ENCODE measurements around the gene SCGB2B2. TPM values are rescaled to one million over a fixed set of nuclear protein-coding genes. Genes with fewer than 3 reads are reported as not detected.

The SCGB2B2 gene
- total RNA-seq, 1 experiment from 2014 or later: 0.59 TPM

DNA sequence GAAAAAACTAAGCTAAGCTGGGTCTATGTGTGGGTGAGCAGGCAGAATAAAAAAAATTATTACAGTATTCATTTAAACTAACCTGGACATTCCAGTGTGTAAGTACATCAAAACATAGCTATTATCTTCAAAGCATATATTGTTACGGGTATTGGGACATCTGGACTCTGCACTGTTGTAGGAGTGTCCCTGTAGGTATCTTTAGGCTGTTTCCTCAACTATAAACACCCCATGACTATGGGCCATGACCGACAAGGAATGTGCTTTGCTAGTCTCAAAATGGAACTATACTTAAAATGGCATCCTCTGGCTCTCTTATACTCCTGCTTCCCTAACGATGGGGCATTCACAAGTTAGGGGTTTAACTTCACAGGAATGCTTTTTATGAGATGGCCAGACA, 3.4 kb downstream of the SCGB2B2 start:
- no peaks in the 10 kb centered on the region for H3K27me3 ChIP-seq (ENCODE audit: control insufficient read depth, insufficient read depth, low read length)
- ChIA-PET POLR2A (interaction anchor here (0.6 kb wide), 1 partner anchor 13 kb away, joined by 3 read pairs; no protein-coding TSS in a partner anchor), CTCF (no interaction called here)
- BruUV-seq (replicated peaks): no TSS peak
- peaks cover 5% of the 10 kb centered on the region; the same call in 1 of the 2 replicates for H3K9me3 ChIP-seq (ENCODE audit: control insufficient read depth, insufficient read depth, low read depth, low read length)
- ATAC-seq (no peak), DNase-seq (ENCODE audit: low read depth, low spot score) (no peak)
- in situ Hi-C loops (cut with HindIII; ENCODE audit: low pct_unique_long_range_greater_than_20kb, low sequenced_read_pairs): no loop called here
- peaks cover 6% of the 10 kb centered on the region; the same call in 1 of the 2 replicates for H3K4me1 ChIP-seq (ENCODE audit: control insufficient read depth, insufficient read depth, low read length)
- no peaks in the 10 kb centered on the region for H3K36me3 ChIP-seq (ENCODE audit: control insufficient read depth, insufficient read depth, low read length)
- H3K4me3 ChIP-seq (ENCODE audit: low read depth in 2 of 2, low read length in 2 of 2): no peak overlapping the region
- TF ChIP-seq SIN3A (IDR thresholded peaks at IDR 0.05; ENCODE audit: borderline replicate concordance, insufficient read depth, low read depth, low read length) (no peak), POLR2AphosphoS5 (IDR thresholded peaks at IDR 0.05; ENCODE audit: low read depth, low read length) (no peak), TCF7L2 (IDR thresholded peaks at IDR 0.05; ENCODE audit: low read depth, low read length) (no peak)
- TF ChIP-seq, protein P1, sequence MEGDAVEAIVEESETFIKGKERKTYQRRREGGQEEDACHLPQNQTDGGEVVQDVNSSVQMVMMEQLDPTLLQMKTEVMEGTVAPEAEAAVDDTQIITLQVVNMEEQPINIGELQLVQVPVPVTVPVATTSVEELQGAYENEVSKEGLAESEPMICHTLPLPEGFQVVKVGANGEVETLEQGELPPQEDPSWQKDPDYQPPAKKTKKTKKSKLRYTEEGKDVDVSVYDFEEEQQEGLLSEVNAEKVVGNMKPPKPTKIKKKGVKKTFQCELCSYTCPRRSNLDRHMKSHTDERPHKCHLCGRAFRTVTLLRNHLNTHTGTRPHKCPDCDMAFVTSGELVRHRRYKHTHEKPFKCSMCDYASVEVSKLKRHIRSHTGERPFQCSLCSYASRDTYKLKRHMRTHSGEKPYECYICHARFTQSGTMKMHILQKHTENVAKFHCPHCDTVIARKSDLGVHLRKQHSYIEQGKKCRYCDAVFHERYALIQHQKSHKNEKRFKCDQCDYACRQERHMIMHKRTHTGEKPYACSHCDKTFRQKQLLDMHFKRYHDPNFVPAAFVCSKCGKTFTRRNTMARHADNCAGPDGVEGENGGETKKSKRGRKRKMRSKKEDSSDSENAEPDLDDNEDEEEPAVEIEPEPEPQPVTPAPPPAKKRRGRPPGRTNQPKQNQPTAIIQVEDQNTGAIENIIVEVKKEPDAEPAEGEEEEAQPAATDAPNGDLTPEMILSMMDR (IDR thresholded peaks at IDR 0.05): no peak
- TF ChIP-seq, protein P2, sequence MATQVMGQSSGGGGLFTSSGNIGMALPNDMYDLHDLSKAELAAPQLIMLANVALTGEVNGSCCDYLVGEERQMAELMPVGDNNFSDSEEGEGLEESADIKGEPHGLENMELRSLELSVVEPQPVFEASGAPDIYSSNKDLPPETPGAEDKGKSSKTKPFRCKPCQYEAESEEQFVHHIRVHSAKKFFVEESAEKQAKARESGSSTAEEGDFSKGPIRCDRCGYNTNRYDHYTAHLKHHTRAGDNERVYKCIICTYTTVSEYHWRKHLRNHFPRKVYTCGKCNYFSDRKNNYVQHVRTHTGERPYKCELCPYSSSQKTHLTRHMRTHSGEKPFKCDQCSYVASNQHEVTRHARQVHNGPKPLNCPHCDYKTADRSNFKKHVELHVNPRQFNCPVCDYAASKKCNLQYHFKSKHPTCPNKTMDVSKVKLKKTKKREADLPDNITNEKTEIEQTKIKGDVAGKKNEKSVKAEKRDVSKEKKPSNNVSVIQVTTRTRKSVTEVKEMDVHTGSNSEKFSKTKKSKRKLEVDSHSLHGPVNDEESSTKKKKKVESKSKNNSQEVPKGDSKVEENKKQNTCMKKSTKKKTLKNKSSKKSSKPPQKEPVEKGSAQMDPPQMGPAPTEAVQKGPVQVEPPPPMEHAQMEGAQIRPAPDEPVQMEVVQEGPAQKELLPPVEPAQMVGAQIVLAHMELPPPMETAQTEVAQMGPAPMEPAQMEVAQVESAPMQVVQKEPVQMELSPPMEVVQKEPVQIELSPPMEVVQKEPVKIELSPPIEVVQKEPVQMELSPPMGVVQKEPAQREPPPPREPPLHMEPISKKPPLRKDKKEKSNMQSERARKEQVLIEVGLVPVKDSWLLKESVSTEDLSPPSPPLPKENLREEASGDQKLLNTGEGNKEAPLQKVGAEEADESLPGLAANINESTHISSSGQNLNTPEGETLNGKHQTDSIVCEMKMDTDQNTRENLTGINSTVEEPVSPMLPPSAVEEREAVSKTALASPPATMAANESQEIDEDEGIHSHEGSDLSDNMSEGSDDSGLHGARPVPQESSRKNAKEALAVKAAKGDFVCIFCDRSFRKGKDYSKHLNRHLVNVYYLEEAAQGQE (IDR thresholded peaks at IDR 0.05; ENCODE audit: insufficient read depth in 1 of 2, low read depth in 2 of 2, low read length in 1 of 2): no peak
- no peak overlapping the region for H3K27ac ChIP-seq (ENCODE audit: low read length)
- intact Hi-C loops (cut with micrococcal nuclease; ENCODE audit: unreplicated experiment): no loop called here

DNA sequence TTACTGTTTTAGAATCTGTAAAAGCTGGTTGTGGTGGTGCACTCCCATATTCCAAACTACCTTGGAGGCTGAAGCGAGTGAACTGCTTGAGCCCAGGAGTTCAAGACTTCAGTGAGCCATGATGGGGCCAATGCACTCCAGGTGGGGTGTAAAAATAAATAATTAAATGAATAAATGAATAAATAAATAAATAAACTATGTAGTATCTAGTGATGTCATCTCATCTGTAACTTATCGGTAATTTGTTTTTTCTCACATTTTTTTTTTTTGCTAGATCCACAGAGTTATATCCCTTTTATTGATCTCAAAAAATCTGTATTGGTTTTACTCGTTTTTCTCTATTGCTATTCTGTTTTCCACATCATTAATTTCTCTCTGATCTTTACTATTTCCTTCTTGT, 5.0 kb downstream of the SCGB2B2 start:
- CTCF ChIA-PET: no interaction called here
- intact Hi-C loops (cut with micrococcal nuclease; ENCODE audit: unreplicated experiment): no loop called here

More for the DNA sequence above, 5.0 kb downstream of the SCGB2B2 start:
- ATAC-seq (no peak), DNase-seq (ENCODE audit: low read depth, low spot score) (no peak)
- in situ Hi-C loops (cut with HindIII; ENCODE audit: low pct_unique_long_range_greater_than_20kb, low sequenced_read_pairs): no loop called here
- no peak for TF ChIP-seq POLR2AphosphoS5 (IDR thresholded peaks at IDR 0.05; ENCODE audit: low read depth, low read length)
- TF ChIP-seq, protein P2 (IDR thresholded peaks at IDR 0.05; ENCODE audit: insufficient read depth in 1 of 2, low read depth in 2 of 2, low read length in 1 of 2): no peak
- TF ChIP-seq, protein P1 (IDR thresholded peaks at IDR 0.05): no peak
- no peak for TF ChIP-seq TCF7L2 (IDR thresholded peaks at IDR 0.05; ENCODE audit: low read depth, low read length)
- no peak for TF ChIP-seq SIN3A (IDR thresholded peaks at IDR 0.05; ENCODE audit: borderline replicate concordance, insufficient read depth, low read depth, low read length)
- Histone ChIP-seq H3K4me1 (ENCODE audit: control insufficient read depth, insufficient read depth, low read length) (peaks cover 4% of the 10 kb centered on the region; the same call in 1 of the 2 replicates), H3K4me3 (ENCODE audit: low read depth in 2 of 2, low read length in 2 of 2) (no peak overlapping the region), H3K27me3 (ENCODE audit: control insufficient read depth, insufficient read depth, low read length) (no peaks in the 10 kb centered on the region), H3K9me3 (ENCODE audit: control insufficient read depth, insufficient read depth, low read depth, low read length) (no peaks in the 10 kb centered on the region), H3K36me3 (ENCODE audit: control insufficient read depth, insufficient read depth, low read length) (no peaks in the 10 kb centered on the region), H3K27ac (ENCODE audit: low read length) (no peak overlapping the region)
- POLR2A ChIA-PET: no interaction called here
- no TSS peak for BruUV-seq (replicated peaks)

Measured in Panc1 (cell line).